Upper lobe of right lung (tissue), 1 donor: Measurements from ENCODE around the gene TRDMT1. TPM values are rescaled to one million over a fixed set of nuclear protein-coding genes. Genes with fewer than 3 reads are reported as not detected.

Experiments
- ATAC-seq: fragments of 200-7000 bp; cut with Tn5 transposase; one replicate; pipeline ENCODE4 v1.9.1; 2020; ENCODE audit warnings: mild to moderate bottlenecking, moderate library complexity
- DNase-seq: peaks from one replicate; pipeline ENCODE4 v3.0.0-alpha.2; 2020
- H3K27ac ChIP-seq: fragments of 200-600 bp; one replicate; pipeline ENCODE4 v1.8.0; 2022
- H3K27me3 ChIP-seq: fragments of 200-600 bp; one replicate; pipeline ENCODE4 v1.8.0; 2022; ENCODE audit warnings: mild to moderate bottlenecking
- H3K36me3 ChIP-seq: fragments of 200-600 bp; one replicate; pipeline ENCODE4 v1.8.0; 2022
- H3K4me1 ChIP-seq: fragments of 200-600 bp; one replicate; pipeline ENCODE4 v1.8.0; 2022
- H3K4me3 ChIP-seq: fragments of 200-600 bp; one replicate; pipeline ENCODE4 v1.8.0; 2022; ENCODE audit warnings: mild to moderate bottlenecking
- H3K9me3 ChIP-seq: fragments of 200-600 bp; one replicate; pipeline ENCODE4 v1.8.0; 2022
- intact Hi-C: fragments of 100-400 bp; cut with DNase I; formaldehyde crosslinking; loops from one replicate; pipeline ENCODE4 v1.11.0; 2022
- total RNA-seq: library from RNA; stranded (reverse); fragmentation: NEBNext Ultra II Directional; extraction: Animal tissue kit (Norgen Biotek cat#: 25700); gene quantifications from one replicate; pipeline ENCODE4 v1.2.1, GENCODE V29; 2021
- TF ChIP-seq, protein P1 (sequence below): fragments of 200-600 bp; IDR thresholded peaks from one replicate; pipeline ENCODE4 v1.8.0; 2022; ENCODE audit warnings: antibody characterized with exemption
- donor health status: DM: no; HTN: yes; CAD: no; lungs with severe emphysema.

The TRDMT1 gene
- total RNA-seq, 1 donor from 2014 or later = 9.2 TPM

DNA sequence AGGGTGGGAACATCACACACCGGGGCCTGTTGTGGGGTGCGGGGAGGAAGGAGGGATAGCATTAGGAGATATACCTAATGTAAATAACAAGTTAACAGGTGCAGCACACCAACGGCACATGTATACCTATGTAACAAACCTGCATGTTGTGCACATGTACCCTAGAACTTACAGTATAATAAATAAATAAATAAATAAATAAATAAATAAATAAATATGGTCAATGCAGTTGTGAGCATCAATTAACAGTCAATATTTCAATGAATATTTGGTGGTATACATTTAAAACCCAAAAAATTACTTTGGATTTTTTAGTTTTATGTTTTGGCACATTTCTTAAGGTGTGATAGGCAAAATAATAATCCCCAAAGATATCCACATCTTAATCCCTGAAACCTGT, 15.6 kb downstream of the TRDMT1 start:
- intact Hi-C loops = no loop called here
- Histone ChIP-seq H3K9me3 (no peaks in the 10 kb centered on the region), H3K4me1 (no peaks in the 10 kb centered on the region), H3K4me3 (no peak overlapping the region), H3K27me3 (no peaks in the 10 kb centered on the region), H3K27ac (no peak overlapping the region), H3K36me3 (no peaks in the 10 kb centered on the region)
- DNase-seq (no peak), ATAC-seq (no peak)
- TF ChIP-seq, protein P1, sequence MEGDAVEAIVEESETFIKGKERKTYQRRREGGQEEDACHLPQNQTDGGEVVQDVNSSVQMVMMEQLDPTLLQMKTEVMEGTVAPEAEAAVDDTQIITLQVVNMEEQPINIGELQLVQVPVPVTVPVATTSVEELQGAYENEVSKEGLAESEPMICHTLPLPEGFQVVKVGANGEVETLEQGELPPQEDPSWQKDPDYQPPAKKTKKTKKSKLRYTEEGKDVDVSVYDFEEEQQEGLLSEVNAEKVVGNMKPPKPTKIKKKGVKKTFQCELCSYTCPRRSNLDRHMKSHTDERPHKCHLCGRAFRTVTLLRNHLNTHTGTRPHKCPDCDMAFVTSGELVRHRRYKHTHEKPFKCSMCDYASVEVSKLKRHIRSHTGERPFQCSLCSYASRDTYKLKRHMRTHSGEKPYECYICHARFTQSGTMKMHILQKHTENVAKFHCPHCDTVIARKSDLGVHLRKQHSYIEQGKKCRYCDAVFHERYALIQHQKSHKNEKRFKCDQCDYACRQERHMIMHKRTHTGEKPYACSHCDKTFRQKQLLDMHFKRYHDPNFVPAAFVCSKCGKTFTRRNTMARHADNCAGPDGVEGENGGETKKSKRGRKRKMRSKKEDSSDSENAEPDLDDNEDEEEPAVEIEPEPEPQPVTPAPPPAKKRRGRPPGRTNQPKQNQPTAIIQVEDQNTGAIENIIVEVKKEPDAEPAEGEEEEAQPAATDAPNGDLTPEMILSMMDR = no peak

DNA sequence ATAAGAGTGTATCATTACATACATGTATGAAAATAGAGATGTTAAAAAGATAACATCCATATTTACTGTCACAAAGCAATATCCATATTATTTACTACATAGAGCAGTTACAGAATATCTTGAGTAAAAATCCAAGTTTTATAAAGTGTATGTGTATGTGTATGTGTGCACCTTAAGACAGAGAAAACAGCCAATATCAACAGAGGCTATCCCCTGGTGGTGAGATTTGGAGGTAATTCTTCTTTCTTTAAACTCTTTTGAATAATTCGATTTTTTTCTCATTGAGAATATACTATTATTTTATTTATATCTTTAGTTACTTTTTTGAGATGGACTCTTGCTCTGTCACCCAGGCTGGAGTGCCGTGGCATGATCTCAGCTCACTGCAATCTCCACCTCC, 18.4 kb downstream of the TRDMT1 start:
- DNase-seq (no peak), ATAC-seq (no peak)
- intact Hi-C loops = no loop called here
- Histone ChIP-seq H3K27me3 (no peaks in the 10 kb centered on the region), H3K9me3 (no peaks in the 10 kb centered on the region), H3K4me1 (no peaks in the 10 kb centered on the region), H3K27ac (no peak overlapping the region), H3K36me3 (no peaks in the 10 kb centered on the region), H3K4me3 (no peak overlapping the region)
- TF ChIP-seq, protein P1 = no peak

DNA sequence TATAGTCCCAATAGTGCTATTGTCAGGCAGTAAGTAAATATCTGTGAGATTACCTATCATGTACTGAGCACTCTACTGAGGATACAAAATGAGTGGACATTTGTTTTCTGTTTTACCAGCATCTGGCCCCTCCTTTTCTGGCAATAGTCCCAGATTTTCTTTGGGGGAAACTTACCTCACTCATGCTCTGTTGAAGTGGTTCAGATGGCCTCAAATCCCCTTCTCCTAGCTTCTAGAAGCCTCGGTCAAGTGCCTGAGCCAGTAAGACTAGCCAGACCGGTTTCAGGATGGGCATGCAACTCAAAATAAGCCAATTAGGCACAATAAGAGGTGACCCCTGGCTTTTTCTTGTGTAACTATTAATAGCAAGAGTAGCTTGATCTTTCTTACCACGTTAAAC, 19.7 kb downstream of the TRDMT1 start:
- Histone ChIP-seq H3K27ac (no peak overlapping the region), H3K4me1 (no peaks in the 10 kb centered on the region), H3K27me3 (no peaks in the 10 kb centered on the region), H3K36me3 (no peaks in the 10 kb centered on the region), H3K9me3 (no peaks in the 10 kb centered on the region), H3K4me3 (no peak overlapping the region)
- intact Hi-C loops = no loop called here
- peak; percentile 92 for ATAC-seq
- TF ChIP-seq, protein P1 = no peak
- peak; percentile 72 for DNase-seq

DNA sequence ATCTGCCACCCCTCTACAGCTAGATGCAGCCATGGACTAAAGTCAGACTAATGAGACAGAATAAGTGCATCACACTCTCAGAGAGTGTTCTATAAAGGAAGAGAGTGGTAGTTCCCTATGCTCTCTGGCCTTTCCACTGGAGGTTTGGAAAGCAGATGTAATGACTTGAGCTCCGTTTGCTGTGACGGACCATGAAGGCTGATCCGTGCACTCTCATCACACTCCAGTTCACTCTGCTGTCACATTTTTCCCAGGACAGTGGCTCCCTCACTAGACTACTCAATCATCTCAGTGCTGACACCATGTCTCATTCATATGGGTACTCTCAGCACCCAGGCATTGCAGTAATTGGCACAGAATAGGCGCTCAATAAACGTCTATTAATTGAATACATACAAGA, 20.4 kb downstream of the TRDMT1 start:
- TF ChIP-seq, protein P1 = no peak
- H3K9me3 ChIP-seq = no peaks in the 10 kb centered on the region
- no peak overlapping the region for H3K4me3 ChIP-seq
- intact Hi-C loops = no loop called here
- DNase-seq (no peak), ATAC-seq (no peak)
- H3K36me3 ChIP-seq = no peaks in the 10 kb centered on the region
- H3K4me1 ChIP-seq = peaks cover 1% of the 10 kb centered on the region
- no peak overlapping the region for H3K27ac ChIP-seq
- no peaks in the 10 kb centered on the region for H3K27me3 ChIP-seq

DNA sequence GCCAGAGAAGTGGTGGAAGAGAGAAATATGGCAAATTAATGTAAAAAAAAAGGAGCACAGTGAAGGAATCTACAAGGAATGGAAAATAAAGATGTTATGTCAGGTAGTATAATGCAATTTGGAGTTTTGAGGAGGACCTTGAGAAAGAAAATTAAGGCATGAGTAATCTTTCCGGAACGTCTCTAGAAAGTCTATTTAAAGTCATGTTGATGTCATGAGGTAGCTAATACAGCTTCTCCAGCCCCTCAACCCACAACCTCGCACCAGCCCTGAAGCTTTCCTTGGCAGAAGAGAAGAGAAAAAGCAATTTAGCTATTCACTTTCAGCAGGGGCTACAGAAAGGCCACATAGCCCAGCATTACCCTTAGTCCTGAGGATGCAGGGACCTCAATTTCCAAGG, 22.5 kb downstream of the TRDMT1 start:
- no peak overlapping the region for H3K4me3 ChIP-seq

More for the DNA sequence above, 22.5 kb downstream of the TRDMT1 start:
- peaks cover 5% of the 10 kb centered on the region for H3K4me1 ChIP-seq
- intact Hi-C loops = no loop called here
- TF ChIP-seq, protein P1 = no peak
- no peak overlapping the region for H3K27ac ChIP-seq
- H3K9me3 ChIP-seq = no peaks in the 10 kb centered on the region
- no peaks in the 10 kb centered on the region for H3K27me3 ChIP-seq
- DNase-seq = no peak
- no peak for ATAC-seq
- H3K36me3 ChIP-seq = no peaks in the 10 kb centered on the region
